HG02938 (cell line): ENCODE measurements around the gene MNX1.

Experiments
- ATAC-seq: cut with Tn5 transposase; IDR thresholded peaks from one replicate; pipeline ENCODE4 v1.9.1; 2021; ENCODE audit warnings: mild to moderate bottlenecking, moderate library complexity; ENCODE audit not compliant: unreplicated experiment

Gene MNX1

GRCh38 chr7:157004521-157005455 lies 5.7 kb downstream of the MNX1 start:
- no peak for ATAC-seq

- ATAC-seq: no peak
Observed at GRCh38 chr7:157003756-157004520, 6.5 kb downstream of the MNX1 start.

GRCh38 chr7:157003445-157003755 lies 7.1 kb downstream of the MNX1 start:
- ATAC-seq: no peak

- ATAC-seq: no peak
Observed at GRCh38 chr7:157002819-157003421, 7.5 kb downstream of the MNX1 start.

- no peak for ATAC-seq
Observed at GRCh38 chr7:157001920-157002818, 8.3 kb downstream of the MNX1 start.

GRCh38 chr7:157000741-157001653 lies 9.5 kb downstream of the MNX1 start:
- no peak for ATAC-seq

GRCh38 chr7:156999958-157000726 lies 10.3 kb downstream of the MNX1 start:
- ATAC-seq: no peak

GRCh38 chr7:156998988-156999957 lies 11.2 kb downstream of the MNX1 start:
- ATAC-seq: no peak

GRCh38 chr7:156994417-156994816 lies 16.0 kb downstream of the MNX1 start:
- ATAC-seq: no peak

GRCh38 chr7:156993925-156994235 lies 16.6 kb downstream of the MNX1 start:
- no peak for ATAC-seq

- no peak for ATAC-seq
Observed at GRCh38 chr7:156993021-156993924, 17.2 kb downstream of the MNX1 start.

GRCh38 chr7:156989766-156990535 lies 20.5 kb downstream of the MNX1 start:
- ATAC-seq: no peak

- no peak for ATAC-seq
Observed at GRCh38 chr7:156988343-156989185, 21.9 kb downstream of the MNX1 start.

GRCh38 chr7:156986378-156986777 lies 24.1 kb downstream of the MNX1 start:
- no peak for ATAC-seq
